Nephron (organoid): ENCODE results near the gene CDCA3.
"Not testable (repeated sequence)": the region's sequence is repeated elsewhere in the genome, so short reads cannot be mapped to it uniquely, and the experiment has no call there.

ENCODE experiments used
- H3K27ac Mint-ChIP-seq, 3 experiments: 2 replicates each; pipeline ENCODE4 v1.8.0; 2020; ENCODE audit warnings: mixed read lengths in 3 of 3, mild to moderate bottlenecking in 2 of 3, moderate library complexity in 1 of 3
- H3K27me3 Mint-ChIP-seq: 2 replicates; pipeline ENCODE4 v1.8.0; 2021; ENCODE audit warnings: low read depth, mild to moderate bottlenecking, moderate library complexity, mixed read lengths
- H3K36me3 Mint-ChIP-seq: 2 replicates; pipeline ENCODE4 v1.8.0; 2020; ENCODE audit warnings: low read depth, mixed read lengths
- H3K4me1 Mint-ChIP-seq: 2 replicates; pipeline ENCODE4 v1.8.0; 2020; ENCODE audit warnings: mixed read lengths
- H3K4me3 Mint-ChIP-seq, 3 experiments: 2 replicates each; pipeline ENCODE4 v1.8.0; 2020; ENCODE audit warnings: mild to moderate bottlenecking in 3 of 3, mixed read lengths in 3 of 3, moderate library complexity in 2 of 3
- H3K9me3 Mint-ChIP-seq: 2 replicates; pipeline ENCODE4 v1.8.0; 2020; ENCODE audit warnings: mixed read lengths
- TF ChIP-seq, protein P1 (sequence below), 3 experiments: fragments of 200-600 bp; sonication (generic); IDR thresholded peaks; one replicate each; pipeline ENCODE4 v1.5.0; 2021; ENCODE audit warnings: antibody characterized with exemption in 3 of 3; ENCODE audit not compliant: unreplicated experiment in 3 of 3

The CDCA3 gene

DNA sequence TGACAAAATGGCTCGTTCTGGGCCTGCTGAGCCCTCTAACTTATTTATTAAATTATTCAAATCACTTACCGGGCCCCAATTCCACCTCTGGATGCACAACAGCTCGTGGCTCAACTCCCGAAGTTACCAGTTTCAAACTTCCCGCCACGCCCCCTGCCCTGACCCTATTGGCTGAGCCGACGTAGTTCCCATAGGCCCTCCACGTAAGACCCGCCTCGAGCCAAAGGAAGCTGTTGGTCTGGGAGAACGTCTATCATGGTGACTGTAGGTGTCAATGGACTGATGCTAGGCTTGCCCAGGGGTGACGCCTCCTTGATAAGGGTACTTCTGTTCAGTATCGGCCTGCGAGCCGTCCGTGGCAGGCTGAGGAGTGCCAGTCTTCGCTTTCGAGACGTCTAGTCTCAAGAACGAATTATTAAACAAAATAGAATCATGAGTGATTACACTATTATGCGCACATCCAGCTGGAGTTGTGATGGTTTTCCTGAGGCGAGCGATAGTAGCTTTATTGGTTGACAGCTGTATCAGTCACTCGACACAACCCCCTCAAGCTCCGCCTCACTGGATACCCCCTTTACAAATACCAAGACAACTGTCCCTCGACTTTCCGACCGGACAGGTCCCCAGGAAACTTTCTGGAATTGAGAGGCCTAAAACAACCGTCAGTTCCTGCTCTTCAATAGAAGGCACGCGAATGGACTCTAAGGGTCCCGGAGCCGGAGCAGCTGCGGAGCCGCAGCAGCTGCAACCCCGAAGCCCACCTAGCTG is at the start of gene CDCA3:
Gene CDCA3, minus strand, starts transcription at position 134 of the 768 bp plus-strand sequence. CDS start 334 bp downstream, outside the sequence.
- peak within 1 kb of the TSS; percentile 87 to 91 (median 91) for H3K4me3 Mint-ChIP-seq
- H3K9me3 Mint-ChIP-seq, result no peaks in the 10 kb centered on the region
- H3K36me3 Mint-ChIP-seq, result peaks cover 33% of the 10 kb centered on the region
- TF ChIP-seq, protein P1, sequence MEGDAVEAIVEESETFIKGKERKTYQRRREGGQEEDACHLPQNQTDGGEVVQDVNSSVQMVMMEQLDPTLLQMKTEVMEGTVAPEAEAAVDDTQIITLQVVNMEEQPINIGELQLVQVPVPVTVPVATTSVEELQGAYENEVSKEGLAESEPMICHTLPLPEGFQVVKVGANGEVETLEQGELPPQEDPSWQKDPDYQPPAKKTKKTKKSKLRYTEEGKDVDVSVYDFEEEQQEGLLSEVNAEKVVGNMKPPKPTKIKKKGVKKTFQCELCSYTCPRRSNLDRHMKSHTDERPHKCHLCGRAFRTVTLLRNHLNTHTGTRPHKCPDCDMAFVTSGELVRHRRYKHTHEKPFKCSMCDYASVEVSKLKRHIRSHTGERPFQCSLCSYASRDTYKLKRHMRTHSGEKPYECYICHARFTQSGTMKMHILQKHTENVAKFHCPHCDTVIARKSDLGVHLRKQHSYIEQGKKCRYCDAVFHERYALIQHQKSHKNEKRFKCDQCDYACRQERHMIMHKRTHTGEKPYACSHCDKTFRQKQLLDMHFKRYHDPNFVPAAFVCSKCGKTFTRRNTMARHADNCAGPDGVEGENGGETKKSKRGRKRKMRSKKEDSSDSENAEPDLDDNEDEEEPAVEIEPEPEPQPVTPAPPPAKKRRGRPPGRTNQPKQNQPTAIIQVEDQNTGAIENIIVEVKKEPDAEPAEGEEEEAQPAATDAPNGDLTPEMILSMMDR (IDR thresholded peaks at IDR 0.05; ENCODE audit: unreplicated experiment in 3 of 3), result no peak
- H3K27me3 Mint-ChIP-seq, result no peaks in the 10 kb centered on the region
- peaks cover 44% of the 10 kb centered on the region for H3K4me1 Mint-ChIP-seq
- H3K27ac Mint-ChIP-seq, result peak within 1 kb of the TSS; percentile 75 to 97 (median 96)

DNA sequence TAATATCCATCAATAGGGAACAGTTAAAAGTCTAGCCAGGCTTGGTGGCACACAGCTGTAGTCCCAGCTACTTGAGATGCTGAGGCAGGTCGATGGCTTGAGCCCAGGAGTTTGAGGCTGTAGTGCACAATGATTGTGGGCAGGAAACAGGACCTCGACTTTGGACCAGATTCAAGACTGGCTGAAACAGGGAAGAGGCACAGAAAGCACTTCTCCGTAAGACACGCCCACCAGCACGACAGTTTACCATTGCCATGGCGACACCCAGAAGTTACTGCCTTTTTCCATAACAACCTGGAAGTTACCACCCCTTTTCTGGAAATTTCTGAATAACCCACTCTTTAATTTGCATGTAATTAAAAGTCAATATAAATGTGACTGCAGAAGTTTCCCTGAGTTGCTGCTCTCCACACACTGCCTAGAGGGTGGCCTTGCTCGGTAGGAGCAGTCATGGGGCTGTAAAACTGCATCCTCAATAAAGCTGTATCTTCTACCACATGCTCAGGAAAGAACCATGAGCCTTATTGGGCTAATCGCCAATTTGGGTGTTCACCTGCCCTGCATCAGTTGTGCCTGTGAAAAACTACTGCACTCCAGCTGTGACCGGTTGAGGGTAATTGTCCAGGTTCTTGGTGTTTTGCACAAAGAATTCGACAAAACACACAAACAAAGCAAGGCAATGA is 48.9 kb upstream of the CDCA3 start:
- no peak overlapping the region for H3K27ac Mint-ChIP-seq
- TF ChIP-seq, protein P1 (IDR thresholded peaks at IDR 0.05; ENCODE audit: unreplicated experiment in 3 of 3), result no peak
- H3K9me3 Mint-ChIP-seq, result no peaks in the 10 kb centered on the region
- no peaks in the 10 kb centered on the region for H3K27me3 Mint-ChIP-seq
- H3K36me3 Mint-ChIP-seq, result no peaks in the 10 kb centered on the region
- no peak overlapping the region for H3K4me3 Mint-ChIP-seq
- peaks cover 4% of the 10 kb centered on the region for H3K4me1 Mint-ChIP-seq

DNA sequence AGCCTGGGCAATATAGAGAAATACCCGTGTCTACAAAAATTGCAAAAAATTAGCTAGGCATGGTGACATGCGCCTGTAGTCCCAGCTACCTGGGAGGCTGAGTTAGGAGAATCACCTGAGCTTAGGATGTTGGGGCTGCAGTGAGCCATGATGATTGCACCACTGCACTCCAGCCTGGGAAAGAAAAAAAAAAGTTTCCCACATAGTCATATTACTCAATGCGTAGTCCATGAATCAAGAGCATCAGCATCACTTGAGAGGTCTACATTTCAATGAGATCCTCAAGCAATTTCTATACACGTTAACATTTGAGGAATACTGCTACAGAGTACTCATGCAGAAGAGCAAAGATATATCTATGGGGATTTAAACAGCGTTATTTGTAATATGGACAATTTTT is 48.3 kb upstream of the CDCA3 start:
- TF ChIP-seq, protein P1 (IDR thresholded peaks at IDR 0.05; ENCODE audit: unreplicated experiment in 3 of 3), result no peak
- Mint-ChIP-seq H3K27me3 (no peaks in the 10 kb centered on the region), H3K9me3 (no peaks in the 10 kb centered on the region), H3K27ac (no peak overlapping the region), H3K4me3 (no peak overlapping the region), H3K36me3 (no peaks in the 10 kb centered on the region), H3K4me1 (peaks cover 4% of the 10 kb centered on the region)

DNA sequence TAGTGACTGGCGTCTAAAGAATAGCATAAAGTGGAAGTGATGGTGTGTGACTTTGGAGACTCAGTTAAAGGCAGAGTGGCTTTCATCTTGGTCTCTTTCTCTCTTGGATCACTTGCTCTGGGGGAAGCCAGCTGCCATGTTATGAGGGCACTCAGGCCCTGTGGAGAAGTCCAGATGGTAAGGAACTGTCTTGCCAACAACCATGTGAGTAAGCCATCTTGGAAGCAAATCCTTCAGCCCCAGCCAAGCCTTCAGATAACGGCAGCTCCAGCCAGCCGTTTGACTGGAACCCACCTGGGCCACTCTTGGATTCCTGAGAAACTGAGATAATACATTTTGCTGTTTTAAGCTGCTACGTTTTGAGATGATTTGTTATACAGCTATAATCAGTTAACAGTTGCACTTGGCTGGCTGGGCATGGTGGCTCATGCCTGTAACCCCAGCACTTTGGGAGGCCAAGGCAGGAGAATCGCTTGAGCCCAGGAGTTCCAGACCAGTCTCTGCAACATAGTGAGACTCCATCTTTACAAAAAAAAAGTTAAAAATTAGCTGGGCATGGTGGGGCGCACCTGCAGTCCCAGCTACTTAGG is 45.9 kb upstream of the CDCA3 start:
- Mint-ChIP-seq H3K27me3 (no peaks in the 10 kb centered on the region), H3K4me1 (no peaks in the 10 kb centered on the region), H3K4me3 (no peak overlapping the region), H3K9me3 (no peaks in the 10 kb centered on the region), H3K36me3 (no peaks in the 10 kb centered on the region), H3K27ac (no peak overlapping the region)
- TF ChIP-seq, protein P1 (IDR thresholded peaks at IDR 0.05; ENCODE audit: unreplicated experiment in 3 of 3), result no peak

DNA sequence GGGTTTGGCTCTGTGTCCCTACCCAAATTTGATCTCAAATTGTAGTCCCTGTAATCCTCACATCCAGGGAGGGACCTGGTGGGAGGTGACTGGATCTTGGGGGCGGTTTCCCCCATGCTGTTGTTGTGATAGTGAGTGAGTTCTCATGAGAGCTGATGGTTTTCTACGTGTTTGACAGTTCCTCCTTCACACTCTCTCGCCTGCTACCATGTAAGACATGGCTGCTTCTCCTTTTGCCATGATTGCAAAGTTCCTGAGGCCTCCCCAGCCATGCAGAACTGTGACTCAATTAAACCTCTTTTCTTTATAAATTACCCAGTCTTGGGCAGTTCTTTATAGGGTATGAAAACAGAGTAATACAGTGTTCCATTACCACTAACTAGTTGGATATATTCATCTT is 43.2 kb upstream of the CDCA3 start:
- TF ChIP-seq, protein P1 (IDR thresholded peaks at IDR 0.05; ENCODE audit: unreplicated experiment in 3 of 3), result no peak
- no peaks in the 10 kb centered on the region for H3K9me3 Mint-ChIP-seq

DNA sequence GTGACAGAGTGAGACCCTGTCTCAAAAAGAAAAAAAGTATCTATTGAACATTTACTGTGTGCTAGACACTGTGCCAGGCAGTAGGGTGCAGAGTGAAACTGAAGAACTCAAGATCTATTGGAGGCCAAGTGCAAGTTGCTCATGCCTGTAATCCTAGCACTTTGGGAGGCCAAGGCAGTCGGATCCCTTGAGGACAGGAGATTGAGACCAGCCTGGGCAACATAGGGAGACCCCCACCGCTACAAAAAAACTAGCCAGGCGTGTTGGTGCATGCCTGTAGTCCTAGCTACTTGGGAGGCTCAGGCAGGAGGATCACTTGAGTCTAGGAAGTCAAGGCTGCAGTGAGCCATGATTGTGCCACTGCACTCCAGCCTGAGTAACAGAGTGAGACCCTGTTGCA is 41.6 kb upstream of the CDCA3 start:
- not testable (repeated sequence) for H3K9me3 Mint-ChIP-seq

More for the DNA sequence above, 43.2 kb upstream of the CDCA3 start:
- Mint-ChIP-seq H3K36me3 (no peaks in the 10 kb centered on the region), H3K4me1 (peaks cover 5% of the 10 kb centered on the region), H3K4me3 (no peak overlapping the region), H3K27me3 (peaks cover 4% of the 10 kb centered on the region), H3K27ac (no peak overlapping the region)

More for the DNA sequence above, 41.6 kb upstream of the CDCA3 start:
- peak overlapping the region; percentile 31 to 64 (median 58) for H3K4me3 Mint-ChIP-seq
- H3K36me3 Mint-ChIP-seq, H3K4me1 Mint-ChIP-seq, H3K27me3 Mint-ChIP-seq: not testable (repeated sequence)
- H3K27ac Mint-ChIP-seq, result peak overlapping the region; percentile 98 to 99 (median 99)
